SK-MEL-5 (cell line): ENCODE data around the gene PQBP1. TPM values are rescaled to one million over a fixed set of nuclear protein-coding genes. Genes with fewer than 3 reads are reported as not detected.
A peak's percentile ranks its signal among the peaks of the same experiment; 100 is the strongest.

Experiments used
- DNase-seq: peaks from one replicate; pipeline ENCODE4 v3.0.0-alpha.2; 2016; ENCODE audit warnings: low read depth, low spot score
- in situ Hi-C: cut with HindIII; loops from 2 replicates; pipeline ENCODE4 v1.10.0; 2016; ENCODE audit warnings: low sequenced_read_pairs, high pct_unique_total_duplicates, low pct_unique_long_range_greater_than_20kb
- total RNA-seq: library from RNA; depleted of rRNA; stranded (reverse); fragments of >200 nt; shearing (Covaris generic); gene quantifications from 2 replicates; pipeline ENCODE4 v1.2.3, GENCODE V29; 2014

The PQBP1 gene
- total RNA-seq, 1 experiment from 2014 or later, result 50.3 TPM

DNA sequence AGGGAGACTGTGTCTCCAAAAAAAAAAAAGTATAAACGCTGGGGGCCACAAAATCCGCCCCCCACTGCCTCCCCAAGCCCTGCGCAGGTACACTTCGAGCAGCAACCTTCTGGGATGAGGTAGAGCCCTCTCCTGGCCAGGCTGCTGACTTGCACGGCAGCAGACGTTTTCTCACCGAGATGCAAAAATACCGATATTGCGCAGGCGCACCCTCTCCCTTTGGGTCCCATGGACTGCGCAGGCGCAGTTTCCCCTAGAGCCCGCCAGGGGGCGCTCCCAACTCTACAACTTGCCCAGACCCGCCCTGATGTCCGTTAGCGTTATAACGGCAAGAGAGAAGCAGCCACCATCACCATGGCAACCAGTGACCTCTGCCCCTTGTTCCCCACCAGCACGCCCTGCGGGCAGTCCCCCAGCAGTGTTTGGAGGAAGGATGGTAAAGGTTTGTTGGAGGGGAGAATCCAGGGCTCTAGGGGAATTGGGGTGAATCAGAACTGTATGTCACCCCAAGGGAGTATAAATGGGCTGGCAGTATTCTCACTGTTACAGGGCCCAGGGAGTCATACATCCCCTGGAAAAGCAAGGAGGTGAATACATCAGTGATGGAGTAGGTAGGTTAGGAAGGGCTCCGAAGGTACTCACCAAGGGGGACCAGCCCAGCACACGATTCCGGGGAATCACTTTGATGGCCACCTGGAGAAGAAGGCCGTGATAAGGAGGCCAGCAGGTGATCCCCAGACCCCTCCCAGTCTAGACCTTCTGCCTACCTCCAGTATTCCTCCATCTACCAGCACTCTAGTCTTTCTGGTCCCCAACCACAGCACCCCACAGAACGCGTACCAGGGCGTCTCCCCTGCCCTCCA, 19.6 kb downstream of the PQBP1 start:
- in situ Hi-C loops, result no loop called here
- DNase-seq, result peak; percentile 90

DNA sequence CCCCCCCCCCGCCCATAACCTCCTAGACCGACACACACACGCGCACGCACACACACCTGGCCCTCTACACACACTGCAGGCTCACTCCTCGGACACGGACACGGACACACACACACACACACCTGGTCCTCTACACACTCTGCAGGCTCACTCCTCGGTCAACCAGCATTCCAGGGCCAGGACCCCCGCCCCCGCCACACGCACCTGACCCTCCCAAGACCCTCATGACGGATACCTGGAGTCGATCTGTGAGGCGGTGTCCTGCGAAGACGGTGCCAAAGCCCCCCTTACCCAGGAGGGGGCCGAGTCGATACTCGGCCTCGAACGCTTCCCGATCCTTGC, 20.5 kb downstream of the PQBP1 start:
- no peak for DNase-seq
- in situ Hi-C loops, result no loop called here

DNA sequence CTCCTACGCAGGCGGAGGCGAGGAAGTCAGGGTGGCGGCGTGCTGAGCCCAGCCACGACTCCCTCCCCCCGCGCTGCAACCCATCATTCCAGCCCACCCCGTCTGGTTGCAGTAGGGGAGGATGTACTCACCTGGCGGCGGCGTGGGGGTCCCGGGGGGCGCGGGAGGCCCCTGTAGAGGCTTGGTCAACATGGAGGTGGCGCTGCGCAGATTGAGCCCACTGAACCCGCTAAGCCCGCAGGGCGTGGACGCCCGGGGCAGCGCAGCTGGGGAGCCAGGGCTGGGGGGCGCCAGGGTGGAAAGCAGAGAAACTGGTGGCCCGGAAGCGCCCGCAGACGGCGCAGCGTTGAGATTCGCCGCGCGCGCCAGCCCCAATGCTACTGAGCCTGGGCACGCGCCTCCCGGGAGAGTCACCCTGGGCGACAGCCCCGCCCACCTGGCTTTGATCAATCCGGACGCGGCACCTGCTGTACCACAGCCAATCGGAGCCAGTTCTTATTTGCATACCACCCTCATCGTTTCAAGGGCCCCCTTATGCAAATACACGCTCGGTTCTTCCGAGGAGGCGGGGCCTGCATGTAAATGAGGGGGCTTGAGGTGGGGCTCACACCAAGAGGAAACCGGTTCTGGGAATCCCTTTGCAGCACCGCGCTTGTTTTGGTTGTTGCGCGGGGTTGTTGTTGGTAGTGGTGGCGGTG, 21.1 kb downstream of the PQBP1 start, which contains the start of gene PIM2:
Gene PIM2, minus strand, starts transcription at position 382 of the 698 bp plus-strand sequence. Its CDS starts 190 bp downstream, at position 192.
- peak; percentile 87 for DNase-seq
- in situ Hi-C loops, result no loop called here

DNA sequence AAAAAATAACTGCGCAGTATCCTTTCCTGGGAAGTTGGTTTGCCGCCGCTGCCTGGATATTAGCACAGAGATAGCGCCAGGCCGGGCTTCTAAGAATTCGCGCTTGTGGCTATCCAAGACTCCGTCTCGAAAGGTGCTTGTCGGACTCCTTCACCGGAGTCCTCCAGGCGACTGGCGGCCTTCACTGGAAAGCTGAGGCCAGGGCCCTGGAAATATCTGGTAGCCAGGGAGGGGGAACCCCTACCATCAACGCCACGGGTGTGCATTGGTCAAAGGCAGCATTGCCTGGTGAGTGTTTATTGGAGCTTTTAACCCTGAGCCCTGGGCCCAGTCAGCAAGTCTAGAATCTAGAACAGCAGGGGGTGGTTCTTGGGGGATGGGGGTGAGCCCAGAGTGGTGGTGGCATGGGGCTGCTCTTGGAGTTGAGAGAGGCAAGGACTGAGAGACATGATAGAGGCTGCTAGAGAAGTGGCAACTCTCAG, 21.7 kb downstream of the PQBP1 start:
- in situ Hi-C loops, result no loop called here
- no peak for DNase-seq

DNA sequence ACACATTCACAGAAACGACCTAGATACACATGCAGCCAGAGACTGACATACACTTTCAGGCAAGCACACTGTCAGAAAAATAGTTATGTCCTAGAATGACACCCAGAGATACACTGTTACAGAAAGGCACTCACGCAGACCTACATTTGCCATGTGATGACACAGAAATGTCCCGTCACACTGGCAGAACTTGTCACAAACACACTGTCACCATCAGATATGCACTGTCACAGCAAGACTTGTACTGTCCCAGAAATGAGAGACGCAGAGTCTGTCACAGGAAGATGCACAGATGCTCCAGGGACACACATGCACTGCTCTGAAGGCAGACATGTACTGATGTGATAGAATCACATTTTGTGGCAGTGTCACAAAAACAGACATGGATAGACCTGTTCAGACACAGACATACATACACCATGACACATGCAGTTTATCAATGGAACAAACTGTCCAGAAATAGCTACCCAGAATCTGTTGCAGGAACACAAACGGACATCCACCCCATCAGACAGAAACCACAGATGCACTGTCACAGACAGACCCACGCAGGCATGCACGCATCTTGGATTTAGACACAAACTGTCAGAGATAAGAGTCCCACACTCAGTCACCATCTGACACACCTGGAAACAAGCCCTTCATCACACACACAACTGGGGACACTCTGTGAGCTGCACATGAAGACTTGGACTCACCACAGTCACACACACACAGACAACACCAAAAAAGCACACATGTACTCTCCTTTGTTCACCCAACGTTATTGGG, 22.4 kb downstream of the PQBP1 start:
- no peak for DNase-seq
- in situ Hi-C loops, result no loop called here

DNA sequence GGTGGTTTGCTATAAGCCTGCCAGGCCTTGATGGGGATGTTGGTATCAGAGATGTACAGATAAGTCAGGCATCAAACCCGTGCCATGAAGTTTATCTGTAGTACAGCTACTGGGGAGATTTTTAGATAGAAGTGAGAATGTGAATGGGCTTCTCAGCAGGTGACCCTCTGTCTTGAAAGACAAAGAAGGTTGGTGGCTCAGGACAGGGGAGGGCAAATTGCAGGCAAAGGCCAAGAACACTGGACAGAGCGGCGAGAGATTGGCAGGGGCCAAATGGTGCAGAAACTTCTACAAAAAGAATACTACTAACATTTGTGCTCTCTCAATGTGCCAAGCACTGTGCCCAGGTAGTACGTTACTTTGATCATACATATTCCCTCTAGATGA, 23.0 kb downstream of the PQBP1 start:
- DNase-seq, result no peak
- in situ Hi-C loops, result no loop called here

DNA sequence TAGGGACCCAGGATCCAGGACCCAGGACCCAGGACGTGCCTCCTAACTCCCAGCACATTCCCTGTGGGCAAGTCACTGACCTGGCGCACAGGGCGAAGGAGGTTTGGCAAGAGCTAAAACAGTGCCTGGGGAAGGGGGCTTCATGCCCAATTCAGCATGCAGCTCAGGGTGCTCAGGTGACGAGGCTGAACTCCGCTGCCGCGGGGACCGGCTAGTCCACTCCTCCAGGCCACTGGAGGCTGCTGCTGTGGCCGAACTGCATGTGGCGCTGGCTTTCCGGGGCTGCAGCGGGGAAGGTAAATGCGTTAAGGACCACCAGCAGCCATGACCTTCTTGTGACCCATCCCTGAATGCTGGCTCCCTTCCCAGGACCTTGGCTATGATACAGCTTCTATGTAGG, 26.0 kb downstream of the PQBP1 start:
- no peak for DNase-seq
- in situ Hi-C loops, result no loop called here

- in situ Hi-C loops, result no loop called here
- DNase-seq, result no peak
These were observed 26.5 kb downstream of the PQBP1 start for GRCh38 chrX:48924270-48924669.

- in situ Hi-C loops, result no loop called here
- no peak for DNase-seq
These were observed 29.4 kb downstream of the PQBP1 start for GRCh38 chrX:48927123-48927522.

DNA sequence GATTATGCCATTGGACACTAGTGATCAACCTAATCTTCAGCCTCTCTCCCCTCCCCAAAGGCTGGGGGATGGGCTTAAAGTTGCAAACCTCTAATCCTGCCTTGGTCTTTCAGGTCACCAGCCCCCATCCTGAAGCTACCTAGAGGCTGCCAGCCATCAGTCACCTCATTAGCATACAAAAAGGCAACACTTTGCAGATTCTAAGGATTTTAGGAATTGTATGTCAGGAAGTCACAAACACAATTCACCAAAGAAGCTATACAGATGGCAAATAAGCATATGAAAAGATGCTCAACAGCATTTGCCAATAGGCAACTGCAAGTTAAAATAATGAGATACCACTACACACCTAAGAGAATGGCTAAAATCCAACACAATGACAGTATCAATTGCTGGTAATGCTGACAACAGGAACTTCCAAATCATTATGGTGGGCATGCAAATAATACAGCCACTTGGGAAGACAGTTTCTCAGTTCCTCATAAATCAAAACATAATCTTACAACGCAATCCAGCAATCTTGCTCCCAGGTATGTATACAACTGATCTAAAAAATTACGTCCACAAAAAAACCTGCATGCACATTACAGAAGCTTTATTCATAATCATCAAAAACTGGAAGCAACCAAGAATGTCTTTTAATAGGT, 30.1 kb downstream of the PQBP1 start:
- in situ Hi-C loops, result no loop called here
- DNase-seq, result no peak

- in situ Hi-C loops, result no loop called here
- no peak for DNase-seq
These were observed 36.0 kb downstream of the PQBP1 start for GRCh38 chrX:48933757-48934156.

GRCh38 chrX:48934581-48935300, 37.0 kb downstream of the PQBP1 start:
- no peak for DNase-seq
- in situ Hi-C loops, result no loop called here

DNA sequence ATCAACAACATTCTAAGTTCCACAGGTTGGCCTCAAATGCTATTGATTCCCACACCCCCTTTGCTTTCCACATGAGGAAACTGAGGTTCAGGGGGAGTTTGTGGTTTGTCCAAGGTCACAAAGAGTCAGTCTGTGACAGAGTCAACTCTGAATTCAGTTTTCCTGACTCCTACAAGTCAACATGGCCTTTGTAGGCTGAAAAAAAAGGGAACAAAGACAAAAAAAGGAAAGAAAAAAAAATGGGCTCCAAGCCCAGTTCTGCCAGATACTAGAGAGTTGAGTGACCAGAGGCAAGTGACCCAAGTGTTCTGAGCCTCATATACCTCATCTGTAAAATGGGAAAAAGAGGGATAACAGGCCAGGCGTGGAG, 37.6 kb downstream of the PQBP1 start:
- in situ Hi-C loops, result no loop called here
- no peak for DNase-seq

DNA sequence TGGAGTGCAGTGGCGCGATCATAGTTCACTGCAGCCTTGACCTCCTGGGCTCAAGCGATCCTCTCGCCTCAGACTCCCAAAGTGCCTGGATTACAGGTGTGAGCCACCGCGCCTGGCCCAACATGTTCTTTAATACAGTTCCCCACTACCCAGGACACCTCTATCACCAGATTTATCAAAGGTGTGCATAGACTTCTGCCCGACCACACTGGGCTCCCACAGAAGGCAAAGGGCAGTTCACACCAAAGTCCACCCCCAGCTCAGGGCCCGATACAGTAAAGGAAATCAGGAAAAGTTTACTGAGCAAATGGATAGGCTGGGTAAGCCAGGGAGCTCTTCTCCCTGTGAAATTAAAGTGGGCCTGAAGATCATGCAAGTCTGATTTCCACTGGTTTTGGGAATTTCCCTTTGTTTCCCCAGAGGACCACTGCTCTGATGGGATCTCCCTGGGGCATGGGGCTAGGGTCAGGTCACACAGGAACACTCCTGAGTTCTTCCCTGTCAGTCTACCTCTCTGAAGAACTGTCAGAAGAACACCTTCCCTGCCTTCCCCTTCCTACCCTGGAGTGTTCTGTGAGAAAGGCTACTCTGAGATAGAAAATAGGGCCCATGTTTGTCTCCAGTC, 38.8 kb downstream of the PQBP1 start:
- no peak for DNase-seq
- in situ Hi-C loops, result no loop called here

GRCh38 chrX:48937054-48937907, 39.6 kb downstream of the PQBP1 start:
- in situ Hi-C loops, result no loop called here
- peak; percentile 17 for DNase-seq
